Tibial artery (tissue), 4 donors: ENCODE measurements around the gene GCN1.

Experiments
- DNase-seq, 2 donors: peaks; one replicate each; pipeline ENCODE4 v3.0.0-alpha.2; 2019
- H3K27ac ChIP-seq, 2 donors: fragments of 200-600 bp; sonication (generic) in 1 of 2; 1 replicate in 1 of 2; 2 replicates in 1 of 2; pipeline ENCODE4 v1.5.1; 2018 to 2019; ENCODE audit warnings: mild to moderate bottlenecking in 1 of 2
- H3K27me3 ChIP-seq, 2 donors: fragments of 200-600 bp; sonication (generic) in 1 of 2; one replicate each; pipeline versions ENCODE4 v1.5.1 to v1.6.0; 2016 to 2019
- H3K36me3 ChIP-seq, 3 donors: fragments of 200-600 bp; sonication (generic) in 2 of 3; one replicate each; pipeline ENCODE4 v1.5.1; 2016 to 2019; ENCODE audit warnings: mild to moderate bottlenecking in 2 of 3
- H3K4me1 ChIP-seq, 4 donors: fragments of 200-600 bp; sonication (generic) in 2 of 4; 1 replicate in 3 of 4; 2 replicates in 1 of 4; pipeline ENCODE4 v1.5.1; 2016 to 2019
- H3K4me3 ChIP-seq, 2 donors: fragments of 200-600 bp; sonication (generic) in 1 of 2; 1 replicate in 1 of 2; 2 replicates in 1 of 2; pipeline ENCODE4 v1.5.1; 2018 to 2019; ENCODE audit warnings: mild to moderate bottlenecking in 2 of 2
- H3K9me3 ChIP-seq, 3 donors: fragments of 200-600 bp; sonication (generic) in 1 of 3; one replicate each; pipeline ENCODE4 v1.5.1; 2016 to 2019
- intact Hi-C: fragments of 100-400 bp; cut with DNase I; formaldehyde crosslinking; loops from one replicate; pipeline ENCODE4 v1.15.0; 2023; ENCODE audit warnings: low total_unique reads
- TF ChIP-seq, protein P1 (sequence below), 2 experiments: fragments of 200-600 bp in 1 of 2; fragments of 450-650 bp in 1 of 2; IDR thresholded peaks; one replicate each; pipeline ENCODE4 v1.5.1; 2017 to 2019; ENCODE audit warnings: antibody characterized with exemption in 2 of 2, mild to moderate bottlenecking in 1 of 2, moderate library complexity in 1 of 2

The GCN1 gene

GRCh38 chr12:120159509-120160237 lies 34.8 kb downstream of the GCN1 start:
- Histone ChIP-seq H3K9me3 (no peaks in the 10 kb centered on the region), H3K4me3 (no peak overlapping the region), H3K27me3 (no peaks in the 10 kb centered on the region), H3K4me1 (no peaks in the 10 kb centered on the region), H3K36me3 (peaks cover 92 to 99% (median 98%) of the 10 kb centered on the region in 3 donors), H3K27ac (no peak overlapping the region)
- TF ChIP-seq, protein P1, sequence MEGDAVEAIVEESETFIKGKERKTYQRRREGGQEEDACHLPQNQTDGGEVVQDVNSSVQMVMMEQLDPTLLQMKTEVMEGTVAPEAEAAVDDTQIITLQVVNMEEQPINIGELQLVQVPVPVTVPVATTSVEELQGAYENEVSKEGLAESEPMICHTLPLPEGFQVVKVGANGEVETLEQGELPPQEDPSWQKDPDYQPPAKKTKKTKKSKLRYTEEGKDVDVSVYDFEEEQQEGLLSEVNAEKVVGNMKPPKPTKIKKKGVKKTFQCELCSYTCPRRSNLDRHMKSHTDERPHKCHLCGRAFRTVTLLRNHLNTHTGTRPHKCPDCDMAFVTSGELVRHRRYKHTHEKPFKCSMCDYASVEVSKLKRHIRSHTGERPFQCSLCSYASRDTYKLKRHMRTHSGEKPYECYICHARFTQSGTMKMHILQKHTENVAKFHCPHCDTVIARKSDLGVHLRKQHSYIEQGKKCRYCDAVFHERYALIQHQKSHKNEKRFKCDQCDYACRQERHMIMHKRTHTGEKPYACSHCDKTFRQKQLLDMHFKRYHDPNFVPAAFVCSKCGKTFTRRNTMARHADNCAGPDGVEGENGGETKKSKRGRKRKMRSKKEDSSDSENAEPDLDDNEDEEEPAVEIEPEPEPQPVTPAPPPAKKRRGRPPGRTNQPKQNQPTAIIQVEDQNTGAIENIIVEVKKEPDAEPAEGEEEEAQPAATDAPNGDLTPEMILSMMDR (IDR thresholded peaks at IDR 0.05), result no peak
- DNase-seq, result no peak
- intact Hi-C loops, result no loop called here

DNA sequence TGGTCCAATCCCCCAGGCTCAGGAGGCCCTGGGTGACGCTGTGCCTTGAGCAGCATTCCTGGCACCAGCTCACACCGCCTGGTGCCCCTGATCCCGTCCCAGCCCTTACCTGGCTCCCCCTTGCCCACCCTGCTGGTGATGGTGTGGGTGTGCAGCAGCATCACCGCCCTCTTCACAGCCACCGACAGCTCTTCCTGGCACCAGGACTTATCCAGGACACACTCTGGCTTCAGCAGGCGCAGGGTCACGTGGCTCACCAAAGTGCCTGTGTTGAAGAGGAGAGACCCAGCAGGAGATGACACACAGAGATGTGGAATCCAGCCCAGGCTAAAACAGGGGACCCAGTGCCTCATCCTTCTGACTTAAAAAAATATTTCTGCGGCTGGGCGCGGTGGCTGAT lies 36.2 kb downstream of the GCN1 start:
- no peak overlapping the region for H3K4me3 ChIP-seq
- TF ChIP-seq, protein P1 (IDR thresholded peaks at IDR 0.05), result no peak
- no peaks in the 10 kb centered on the region for H3K9me3 ChIP-seq
- H3K36me3 ChIP-seq, result peaks cover 93 to 100% (median 100%) of the 10 kb centered on the region in 3 donors
- intact Hi-C loops, result no loop called here
- no peaks in the 10 kb centered on the region for H3K4me1 ChIP-seq
- no peak for DNase-seq
- H3K27ac ChIP-seq, result no peak overlapping the region
- H3K27me3 ChIP-seq, result no peaks in the 10 kb centered on the region

DNA sequence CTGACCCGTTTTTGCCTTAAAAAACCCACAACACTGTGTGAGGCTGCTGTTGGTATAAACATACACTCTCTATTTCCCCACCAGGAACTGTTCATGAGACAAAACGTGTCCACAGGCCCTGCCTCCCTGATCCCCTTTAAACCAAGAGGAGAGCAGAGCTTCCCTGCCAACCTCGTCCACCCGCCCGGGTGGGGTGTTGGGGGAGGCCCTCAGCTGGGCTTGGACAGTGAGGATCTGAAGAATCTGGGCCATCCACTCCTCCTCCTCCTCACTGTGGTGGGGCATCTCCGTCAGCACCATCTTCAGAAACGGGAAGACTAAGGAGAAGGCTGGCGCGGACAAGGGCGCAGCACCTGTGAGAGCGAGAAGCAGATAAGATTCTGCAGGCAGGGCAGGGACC lies 36.8 kb downstream of the GCN1 start:
- intact Hi-C loops, result no loop called here
- DNase-seq, result no peak
- TF ChIP-seq, protein P1 (IDR thresholded peaks at IDR 0.05), result no peak
- no peak overlapping the region for H3K27ac ChIP-seq
- H3K36me3 ChIP-seq, result peaks cover 93 to 100% (median 100%) of the 10 kb centered on the region in 3 donors
- H3K9me3 ChIP-seq, result no peaks in the 10 kb centered on the region
- H3K4me1 ChIP-seq, result no peaks in the 10 kb centered on the region
- no peaks in the 10 kb centered on the region for H3K27me3 ChIP-seq
- H3K4me3 ChIP-seq, result no peak overlapping the region

- no peak overlapping the region for H3K4me3 ChIP-seq
- H3K4me1 ChIP-seq, result no peaks in the 10 kb centered on the region
- TF ChIP-seq, protein P1 (IDR thresholded peaks at IDR 0.05), result no peak
- H3K27ac ChIP-seq, result no peak overlapping the region
- H3K27me3 ChIP-seq, result no peaks in the 10 kb centered on the region
- peaks cover 89 to 98% (median 95%) of the 10 kb centered on the region in 3 donors for H3K36me3 ChIP-seq
- DNase-seq, result no peak
- intact Hi-C loops, result no loop called here
- no peaks in the 10 kb centered on the region for H3K9me3 ChIP-seq
Observed at GRCh38 chr12:120156315-120157259, 37.9 kb downstream of the GCN1 start.

DNA sequence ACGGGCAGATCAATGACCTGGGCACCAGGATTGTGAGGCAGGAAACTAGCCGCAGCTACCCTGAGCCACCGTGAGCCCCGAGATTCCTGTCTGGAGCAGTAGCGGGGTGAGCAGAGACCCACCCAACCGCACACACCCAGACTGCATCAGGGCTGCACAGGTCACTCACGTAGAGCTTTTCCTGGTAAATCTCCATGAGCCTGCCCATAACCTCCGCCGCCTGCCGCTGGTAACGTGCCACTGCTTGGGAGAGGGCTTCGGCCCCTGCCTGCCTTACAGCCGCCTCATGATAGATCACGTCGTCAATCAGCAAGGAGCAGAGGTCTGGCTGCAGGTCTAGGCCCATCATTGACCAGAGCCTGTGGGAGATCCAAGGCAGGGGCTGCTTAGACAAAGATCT lies 39.4 kb downstream of the GCN1 start:
- H3K4me3 ChIP-seq, result no peak overlapping the region
- no peaks in the 10 kb centered on the region for H3K27me3 ChIP-seq
- no peaks in the 10 kb centered on the region for H3K9me3 ChIP-seq
- H3K27ac ChIP-seq, result no peak overlapping the region
- DNase-seq, result no peak
- peaks cover 88 to 98% (median 95%) of the 10 kb centered on the region in 3 donors for H3K36me3 ChIP-seq
- TF ChIP-seq, protein P1 (IDR thresholded peaks at IDR 0.05), result no peak
- intact Hi-C loops, result no loop called here
- H3K4me1 ChIP-seq, result no peaks in the 10 kb centered on the region
